ENCODE data around the gene KLF1. TPM values are rescaled to one million over a fixed set of nuclear protein-coding genes. Genes with fewer than 3 reads are reported as not detected.

Gene KLF1
- total and polyA plus RNA-seq, 2 of the 13 experiments (the other 11 are each of a cell fraction or from before 2014, with no cell fraction given): not detected

DNA sequence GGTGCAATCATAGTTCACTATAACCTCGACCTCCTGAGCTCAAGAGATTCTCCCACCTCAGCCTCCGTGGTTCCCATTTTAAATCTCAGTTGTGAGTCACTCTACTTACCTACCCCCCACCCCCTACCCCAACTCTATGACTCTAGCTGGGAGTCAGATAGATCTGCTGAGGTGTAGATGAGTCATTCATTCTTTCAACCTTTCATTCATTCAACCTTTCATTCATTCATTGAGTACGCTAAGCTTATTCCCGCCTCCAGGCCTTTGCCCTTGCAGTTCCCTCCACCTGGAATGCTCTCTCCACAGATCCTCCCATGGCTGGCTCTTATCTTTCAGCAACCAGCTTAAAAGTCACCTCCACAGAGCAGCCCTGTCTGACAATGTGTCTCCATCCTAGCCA, 49.8 kb downstream of the KLF1 start:
- POLR2A ChIA-PET: interaction anchor here (0.8 kb wide), 1 partner anchor 45 kb away, joined by 3 read pairs; no protein-coding TSS in a partner anchor
- H3K4me2 ChIP-seq (ENCODE audit: low read depth, low read length): no peak overlapping the region
- no peak for ATAC-seq
- no peaks in the 10 kb centered on the region for H3K9me3 ChIP-seq (ENCODE audit: low read length)
- no peak for DNase-seq (ENCODE audit: low spot score)
- peaks cover 0 to 21% of the 10 kb centered on the region in 2 experiments; a peak in 2 of 5 replicates for H3K27me3 ChIP-seq (ENCODE audit: control insufficient read depth in 1 of 2, insufficient read depth in 2 of 2, low read length in 2 of 2)
- no peak overlapping the region for H2AFZ ChIP-seq (ENCODE audit: low read length)
- CTCF ChIA-PET (ENCODE audit: low intra/inter-chr PET ratio, low total read pairs): interaction anchor here (0.8 to 1.1 kb wide), 2 partner anchors 11 kb away, joined by 3 read pairs; no protein-coding TSS in a partner anchor
- BruUV-seq (replicated peaks): no TSS peak
- H3K9ac ChIP-seq (ENCODE audit: insufficient read depth, low read depth, low read length): no peak overlapping the region
- FAIRE-seq: no peak
- no peaks in the 10 kb centered on the region for H3K36me3 ChIP-seq (replicated peaks in 1 of 2; ENCODE audit: control insufficient read depth in 1 of 2, insufficient read depth in 2 of 2, low read length in 2 of 2)
- TF ChIP-seq, protein P1, sequence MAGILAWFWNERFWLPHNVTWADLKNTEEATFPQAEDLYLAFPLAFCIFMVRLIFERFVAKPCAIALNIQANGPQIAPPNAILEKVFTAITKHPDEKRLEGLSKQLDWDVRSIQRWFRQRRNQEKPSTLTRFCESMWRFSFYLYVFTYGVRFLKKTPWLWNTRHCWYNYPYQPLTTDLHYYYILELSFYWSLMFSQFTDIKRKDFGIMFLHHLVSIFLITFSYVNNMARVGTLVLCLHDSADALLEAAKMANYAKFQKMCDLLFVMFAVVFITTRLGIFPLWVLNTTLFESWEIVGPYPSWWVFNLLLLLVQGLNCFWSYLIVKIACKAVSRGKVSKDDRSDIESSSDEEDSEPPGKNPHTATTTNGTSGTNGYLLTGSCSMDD (CRISPR knock-in tag; IDR thresholded peaks at IDR 0.05): no peak
- TF ChIP-seq ZNF24 (IDR thresholded peaks at IDR 0.05): 0 out of 2 replicates have a peak, but pooled peaks have one; percentile 25
- in situ Hi-C loops (cut with HindIII; ENCODE audit: extremely low pct_ligation_motif_present, low pct_unique_long_range_greater_than_20kb) (loop anchor here (5.0 kb wide), 1 partner anchor 65 kb away; no protein-coding TSS in a partner anchor), intact Hi-C loops (cut with micrococcal nuclease; ENCODE audit: unreplicated experiment) (no loop called here)
- H3K4me1 ChIP-seq (ENCODE audit: insufficient read depth, low read length): peaks cover 51% of the 10 kb centered on the region
- WGBS (ENCODE audit: low lambda C conversion rate): 10% methylated on average over 4 of the region's 4 CpGs
- no peaks in the 10 kb centered on the region for H4K20me1 ChIP-seq (ENCODE audit: insufficient read depth, low read length)
- no peak overlapping the region for H3K4me3 ChIP-seq (replicated peaks in 1 of 3; ENCODE audit: insufficient read depth in 1 of 3, low read depth in 2 of 3, low read length in 3 of 3)
- no peaks in the 10 kb centered on the region for H3K79me2 ChIP-seq (ENCODE audit: insufficient read depth, low read length)
- H3K27ac ChIP-seq (ENCODE audit: extremely low read length, insufficient read depth, low read length): no peak overlapping the region

DNA sequence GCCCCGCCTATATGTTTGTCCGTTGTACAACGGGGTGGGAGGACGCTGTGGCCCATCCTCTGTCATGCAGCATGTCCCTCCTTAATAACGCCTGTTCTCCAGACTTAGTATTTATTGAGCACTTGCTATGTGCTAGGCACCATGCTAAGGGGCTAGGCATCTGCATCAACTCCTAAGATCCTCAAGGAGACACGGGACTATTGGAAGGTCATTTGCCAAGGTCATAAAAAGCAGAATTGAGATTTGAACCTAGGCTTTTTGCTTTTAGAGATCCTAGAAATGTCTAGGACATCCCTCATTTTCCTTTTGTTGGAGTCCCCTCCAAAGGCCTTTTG, 50.5 kb downstream of the KLF1 start:
- ATAC-seq (no peak), DNase-seq (ENCODE audit: low spot score) (no peak), FAIRE-seq (no peak)
- Histone ChIP-seq H3K4me3 (replicated peaks in 1 of 3; ENCODE audit: insufficient read depth in 1 of 3, low read depth in 2 of 3, low read length in 3 of 3) (peak overlapping the region in 1 of 3 experiments; percentile 67; a peak in 1 of 6 replicates), H3K9me3 (ENCODE audit: low read length) (no peaks in the 10 kb centered on the region), H3K4me2 (ENCODE audit: low read depth, low read length) (peak overlapping the region; percentile 67), H3K36me3 (replicated peaks in 1 of 2; ENCODE audit: control insufficient read depth in 1 of 2, insufficient read depth in 2 of 2, low read length in 2 of 2) (no peaks in the 10 kb centered on the region), H3K4me1 (ENCODE audit: insufficient read depth, low read length) (peaks cover 51% of the 10 kb centered on the region), H2AFZ (ENCODE audit: low read length) (no peak overlapping the region), H3K79me2 (ENCODE audit: insufficient read depth, low read length) (no peaks in the 10 kb centered on the region), H4K20me1 (ENCODE audit: insufficient read depth, low read length) (no peaks in the 10 kb centered on the region), H3K27me3 (ENCODE audit: control insufficient read depth in 1 of 2, insufficient read depth in 2 of 2, low read length in 2 of 2) (peaks cover 0 to 21% of the 10 kb centered on the region in 2 experiments; a peak in 2 of 5 replicates), H3K9ac (ENCODE audit: insufficient read depth, low read depth, low read length) (no peak overlapping the region), H3K27ac (ENCODE audit: extremely low read length, insufficient read depth, low read length) (no peak overlapping the region)
- in situ Hi-C loops (cut with HindIII; ENCODE audit: extremely low pct_ligation_motif_present, low pct_unique_long_range_greater_than_20kb): loop anchor here (5.0 kb wide), 1 partner anchor 64 kb away; no protein-coding TSS in a partner anchor
- intact Hi-C loops (cut with micrococcal nuclease; ENCODE audit: unreplicated experiment): no loop called here
- CTCF ChIA-PET (ENCODE audit: low intra/inter-chr PET ratio, low total read pairs): no interaction called here
- no TSS peak for BruUV-seq (replicated peaks)
- WGBS (ENCODE audit: low lambda C conversion rate): 0% methylated on average over 1 of the region's 6 CpGs
- POLR2A ChIA-PET: no interaction called here
- no peak for TF ChIP-seq ZNF451 (CRISPR knock-in tag; IDR thresholded peaks at IDR 0.05)
- no peak for TF ChIP-seq SPEN (CRISPR knock-in tag; IDR thresholded peaks at IDR 0.05; ENCODE audit: low read depth)
- TF ChIP-seq PHB2 (IDR thresholded peaks at IDR 0.05; ENCODE audit: partially characterized antibody): no peak
- peak; percentile 76; the same call in 1 of the 2 replicates for TF ChIP-seq REPIN1 (CRISPR knock-in tag; IDR thresholded peaks at IDR 0.05; ENCODE audit: borderline replicate concordance, low read depth)
- no peak for TF ChIP-seq ZFP1 (CRISPR knock-in tag; IDR thresholded peaks at IDR 0.05)
- no peak for TF ChIP-seq PITX1 (CRISPR knock-in tag; IDR thresholded peaks at IDR 0.05)
- TF ChIP-seq SAFB2 (CRISPR knock-in tag; IDR thresholded peaks at IDR 0.05; ENCODE audit: borderline replicate concordance, low read depth): no peak
- TF ChIP-seq, protein P2, sequence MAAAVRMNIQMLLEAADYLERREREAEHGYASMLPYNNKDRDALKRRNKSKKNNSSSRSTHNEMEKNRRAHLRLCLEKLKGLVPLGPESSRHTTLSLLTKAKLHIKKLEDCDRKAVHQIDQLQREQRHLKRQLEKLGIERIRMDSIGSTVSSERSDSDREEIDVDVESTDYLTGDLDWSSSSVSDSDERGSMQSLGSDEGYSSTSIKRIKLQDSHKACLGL (CRISPR knock-in tag; IDR thresholded peaks at IDR 0.05): no peak
- no peak for TF ChIP-seq MYNN (CRISPR knock-in tag; IDR thresholded peaks at IDR 0.05; ENCODE audit: low read depth)
- no peak for TF ChIP-seq TCF12 (IDR thresholded peaks at IDR 0.05)
- TF ChIP-seq TCF12 (CRISPR knock-in tag; IDR thresholded peaks at IDR 0.05): no peak
- TF ChIP-seq RFXAP (CRISPR knock-in tag; IDR thresholded peaks at IDR 0.05; ENCODE audit: borderline replicate concordance): no peak
- TF ChIP-seq, protein P3, sequence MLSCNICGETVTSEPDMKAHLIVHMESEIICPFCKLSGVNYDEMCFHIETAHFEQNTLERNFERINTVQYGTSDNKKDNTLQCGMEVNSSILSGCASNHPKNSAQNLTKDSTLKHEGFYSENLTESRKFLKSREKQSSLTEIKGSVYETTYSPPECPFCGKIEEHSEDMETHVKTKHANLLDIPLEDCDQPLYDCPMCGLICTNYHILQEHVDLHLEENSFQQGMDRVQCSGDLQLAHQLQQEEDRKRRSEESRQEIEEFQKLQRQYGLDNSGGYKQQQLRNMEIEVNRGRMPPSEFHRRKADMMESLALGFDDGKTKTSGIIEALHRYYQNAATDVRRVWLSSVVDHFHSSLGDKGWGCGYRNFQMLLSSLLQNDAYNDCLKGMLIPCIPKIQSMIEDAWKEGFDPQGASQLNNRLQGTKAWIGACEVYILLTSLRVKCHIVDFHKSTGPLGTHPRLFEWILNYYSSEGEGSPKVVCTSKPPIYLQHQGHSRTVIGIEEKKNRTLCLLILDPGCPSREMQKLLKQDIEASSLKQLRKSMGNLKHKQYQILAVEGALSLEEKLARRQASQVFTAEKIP (CRISPR knock-in tag; IDR thresholded peaks at IDR 0.05; ENCODE audit: borderline replicate concordance): no peak
